Prostate gland (tissue), 2 donors: Measurements from ENCODE around the gene GOLGA6B.

ENCODE experiments used
- CTCF ChIP-seq, 4 experiments: fragments of 200-600 bp in 2 of 4; fragments of 450-650 bp in 2 of 4; sonication (generic) in 2 of 4; IDR thresholded peaks; 1 replicate in 3 of 4; 2 replicates in 1 of 4; pipeline ENCODE4 v1.5.1; 2016 to 2019; ENCODE audit warnings: antibody characterized with exemption in 4 of 4, mild to moderate bottlenecking in 2 of 4, moderate library complexity in 2 of 4
- POLR2A ChIP-seq: fragments of 450-650 bp; IDR thresholded peaks from one replicate; pipeline ENCODE4 v1.6.1; 2016; ENCODE audit warnings: antibody characterized with exemption, mild to moderate bottlenecking
- POLR2AphosphoS5 ChIP-seq: sonication (generic); formaldehyde crosslinking; IDR thresholded peaks from one replicate; pipeline ENCODE4 v1.6.1; 2017; ENCODE audit warnings: antibody characterized with exemption

DNA sequence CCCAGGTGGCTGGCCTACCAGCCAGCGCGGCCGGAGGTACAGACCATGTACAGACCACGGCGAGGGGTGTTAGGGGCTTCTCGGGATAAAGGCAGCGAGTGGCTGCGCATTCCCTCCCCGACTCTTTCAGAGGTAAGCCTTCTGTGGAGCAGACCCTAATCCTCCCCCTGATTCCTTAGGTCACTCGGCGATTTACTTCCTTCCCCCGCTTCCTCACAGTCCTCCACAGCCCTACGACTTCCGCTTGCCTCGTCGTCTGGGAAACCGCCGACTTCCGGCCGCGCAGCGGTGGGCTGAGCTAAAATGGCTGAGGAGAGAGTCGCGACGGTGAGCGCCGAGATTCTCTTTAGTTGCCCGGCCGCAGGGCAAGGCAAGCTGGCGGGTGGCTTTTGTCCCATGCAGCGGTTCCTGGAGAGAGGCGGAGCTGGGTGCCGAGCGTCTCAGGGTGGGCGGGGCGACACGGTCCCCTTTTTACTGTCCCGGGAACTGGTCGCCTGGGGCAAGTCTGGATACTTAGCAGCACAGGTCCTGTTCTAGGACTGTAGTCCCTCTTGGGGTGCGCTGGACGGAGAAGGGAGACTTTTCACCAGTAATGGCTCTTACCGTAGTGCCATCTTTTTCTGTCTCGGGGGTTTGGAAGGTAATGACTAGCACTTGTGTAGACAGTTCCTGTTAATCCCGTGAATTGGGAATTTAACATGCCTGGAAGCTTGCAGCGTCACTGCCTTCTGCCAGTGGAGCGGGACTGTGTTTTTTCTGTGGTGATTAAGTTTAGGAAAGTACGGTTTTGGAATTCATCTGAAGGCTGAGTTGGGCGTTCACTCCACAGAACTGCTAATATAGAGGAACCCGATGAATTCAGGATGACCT is 31.7 kb downstream of the GOLGA6B start, which contains the start of the genes BBS4 and HIGD2B:
- no peak for TF ChIP-seq CTCF (IDR thresholded peaks at IDR 0.05)
- peak; percentile 82 for TF ChIP-seq POLR2A
- TF ChIP-seq POLR2AphosphoS5, result peak; percentile 95
